MCF 10A (cell line): ENCODE measurements around the gene TMEM131. TPM values are rescaled to one million over a fixed set of nuclear protein-coding genes. Genes with fewer than 3 reads are reported as not detected.

Source experiments
- BruUV-seq: library from RNA; stranded (reverse); fragments of 400-500 nt; replicated peaks from 2 replicates; lab custom pipeline; 2021; lab: Mats Ljungman, UMichigan
- CTCF ChIA-PET: fragments of 300-600 bp; sonication (Branson Sonifier 250); formaldehyde crosslinking; extraction: SDS; loops from one replicate; lab custom pipeline; 2021; ENCODE audit warnings: antibody characterized with exemption, inconsistent platforms; lab: Yijun Ruan, JAX
- POLR2A ChIA-PET: fragments of 300-600, 350-650 bp; sonication (Branson Sonifier 250); formaldehyde crosslinking; extraction: SDS; loops from one replicate; lab custom pipeline; 2020; ENCODE audit warnings: antibody characterized with exemption, inconsistent platforms; lab: Yijun Ruan, JAX
- DNase-seq: peaks from one replicate; pipeline ENCODE4 v3.0.0-alpha.2; 2018; ENCODE audit not compliant: unreplicated experiment
- H3K27ac Mint-ChIP-seq: one replicate; pipeline ENCODE4 v1.8.0; 2022; ENCODE audit warnings: mild to moderate bottlenecking, low read depth, mixed read lengths; ENCODE audit not compliant: unreplicated experiment
- H3K27me3 Mint-ChIP-seq: one replicate; pipeline ENCODE4 v1.8.0; 2022; ENCODE audit warnings: mixed read lengths; ENCODE audit not compliant: insufficient read depth, unreplicated experiment
- H3K36me3 Mint-ChIP-seq: one replicate; pipeline ENCODE4 v1.8.0; 2022; ENCODE audit warnings: mild to moderate bottlenecking, moderate library complexity, mixed read lengths; ENCODE audit not compliant: insufficient read depth, unreplicated experiment
- H3K4me1 Mint-ChIP-seq: one replicate; pipeline ENCODE4 v1.8.0; 2022; ENCODE audit warnings: mixed read lengths; ENCODE audit not compliant: insufficient read depth, unreplicated experiment
- H3K4me3 Mint-ChIP-seq: one replicate; pipeline ENCODE4 v1.8.0; 2022; ENCODE audit warnings: mild to moderate bottlenecking, moderate library complexity, mixed read lengths; ENCODE audit not compliant: unreplicated experiment
- H3K9me3 Mint-ChIP-seq: one replicate; pipeline ENCODE4 v1.8.0; 2022; ENCODE audit warnings: mixed read lengths; ENCODE audit not compliant: unreplicated experiment
- intact Hi-C: fragments of 100-400 bp; cut with micrococcal nuclease; formaldehyde crosslinking; loops from 2 replicates; pipeline ENCODE4 v1.14.1; 2022
- total RNA-seq: library from RNA; stranded (reverse); gene quantifications from 2 replicates; pipeline ENCODE4 v1.2.3, GENCODE V29; 2022
- TF ChIP-seq, protein P1 (sequence below): fragments of 200-600 bp; IDR thresholded peaks from one replicate; pipeline ENCODE4 v1.8.0; 2022; ENCODE audit warnings: antibody characterized with exemption, mild to moderate bottlenecking; ENCODE audit not compliant: unreplicated experiment

The TMEM131 gene
- total RNA-seq, 1 experiment from 2014 or later: 42.2 TPM

DNA sequence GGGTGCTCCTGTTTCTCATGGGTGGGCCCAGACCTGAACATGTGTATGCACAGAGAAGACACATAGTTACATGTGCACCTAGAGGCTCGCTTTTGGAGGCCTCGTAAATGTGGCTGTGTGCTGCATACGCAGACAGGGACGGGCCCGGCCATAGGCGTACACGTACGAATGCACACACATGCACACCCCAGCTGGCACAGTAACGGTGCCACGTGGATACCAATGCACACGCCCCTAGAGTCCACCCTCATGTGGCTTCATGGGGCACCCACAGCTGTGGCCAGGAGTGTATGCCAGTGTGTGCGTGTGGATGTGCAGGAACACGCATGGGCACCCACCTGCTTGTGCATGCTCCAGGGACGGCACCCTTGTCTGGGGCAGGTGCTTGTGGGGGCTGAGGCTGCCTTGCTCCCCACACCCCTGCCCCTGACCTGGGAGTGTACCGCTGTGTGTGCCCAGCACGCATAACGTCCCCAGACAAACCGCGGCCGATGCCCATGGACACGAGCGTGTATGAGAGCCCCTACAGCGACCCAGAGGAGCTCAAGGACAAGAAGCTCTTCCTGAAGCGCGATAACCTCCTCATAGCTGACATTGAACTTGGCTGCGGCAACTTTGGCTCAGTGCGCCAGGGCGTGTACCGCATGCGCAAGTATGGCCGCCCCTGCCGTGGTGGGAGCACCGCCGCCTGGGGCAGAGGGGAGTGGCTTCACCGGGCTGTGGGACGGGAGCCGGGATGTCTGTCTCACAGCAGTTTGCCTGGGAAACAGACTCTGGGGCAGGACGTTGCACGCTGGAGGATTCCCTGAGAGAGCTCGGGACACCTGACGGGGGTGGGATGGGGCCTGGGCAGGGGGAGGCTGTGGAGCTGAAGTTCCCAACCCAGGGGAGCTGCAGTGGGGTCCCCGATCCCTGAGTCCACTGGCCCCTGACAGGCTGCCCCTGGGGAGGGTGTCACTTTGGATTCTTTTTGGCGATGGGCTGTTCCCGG is 261.4 kb downstream of the TMEM131 start:
- CTCF ChIA-PET: interaction anchor here (0.7 kb wide), 2 partner anchors 35 to 711 kb away, joined by 3 to 7 read pairs; no protein-coding TSS in a partner anchor
- no TSS peak for BruUV-seq
- Mint-ChIP-seq H3K4me3 (no peak overlapping the region), H3K9me3 (no peaks in the 10 kb centered on the region), H3K27me3 (no peaks in the 10 kb centered on the region), H3K27ac (no peak overlapping the region), H3K4me1 (no peaks in the 10 kb centered on the region), H3K36me3 (peaks cover 6% of the 10 kb centered on the region)
- TF ChIP-seq, protein P1, sequence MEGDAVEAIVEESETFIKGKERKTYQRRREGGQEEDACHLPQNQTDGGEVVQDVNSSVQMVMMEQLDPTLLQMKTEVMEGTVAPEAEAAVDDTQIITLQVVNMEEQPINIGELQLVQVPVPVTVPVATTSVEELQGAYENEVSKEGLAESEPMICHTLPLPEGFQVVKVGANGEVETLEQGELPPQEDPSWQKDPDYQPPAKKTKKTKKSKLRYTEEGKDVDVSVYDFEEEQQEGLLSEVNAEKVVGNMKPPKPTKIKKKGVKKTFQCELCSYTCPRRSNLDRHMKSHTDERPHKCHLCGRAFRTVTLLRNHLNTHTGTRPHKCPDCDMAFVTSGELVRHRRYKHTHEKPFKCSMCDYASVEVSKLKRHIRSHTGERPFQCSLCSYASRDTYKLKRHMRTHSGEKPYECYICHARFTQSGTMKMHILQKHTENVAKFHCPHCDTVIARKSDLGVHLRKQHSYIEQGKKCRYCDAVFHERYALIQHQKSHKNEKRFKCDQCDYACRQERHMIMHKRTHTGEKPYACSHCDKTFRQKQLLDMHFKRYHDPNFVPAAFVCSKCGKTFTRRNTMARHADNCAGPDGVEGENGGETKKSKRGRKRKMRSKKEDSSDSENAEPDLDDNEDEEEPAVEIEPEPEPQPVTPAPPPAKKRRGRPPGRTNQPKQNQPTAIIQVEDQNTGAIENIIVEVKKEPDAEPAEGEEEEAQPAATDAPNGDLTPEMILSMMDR: no peak
- POLR2A ChIA-PET: no interaction called here
- DNase-seq: no peak
- intact Hi-C loops: no loop called here

DNA sequence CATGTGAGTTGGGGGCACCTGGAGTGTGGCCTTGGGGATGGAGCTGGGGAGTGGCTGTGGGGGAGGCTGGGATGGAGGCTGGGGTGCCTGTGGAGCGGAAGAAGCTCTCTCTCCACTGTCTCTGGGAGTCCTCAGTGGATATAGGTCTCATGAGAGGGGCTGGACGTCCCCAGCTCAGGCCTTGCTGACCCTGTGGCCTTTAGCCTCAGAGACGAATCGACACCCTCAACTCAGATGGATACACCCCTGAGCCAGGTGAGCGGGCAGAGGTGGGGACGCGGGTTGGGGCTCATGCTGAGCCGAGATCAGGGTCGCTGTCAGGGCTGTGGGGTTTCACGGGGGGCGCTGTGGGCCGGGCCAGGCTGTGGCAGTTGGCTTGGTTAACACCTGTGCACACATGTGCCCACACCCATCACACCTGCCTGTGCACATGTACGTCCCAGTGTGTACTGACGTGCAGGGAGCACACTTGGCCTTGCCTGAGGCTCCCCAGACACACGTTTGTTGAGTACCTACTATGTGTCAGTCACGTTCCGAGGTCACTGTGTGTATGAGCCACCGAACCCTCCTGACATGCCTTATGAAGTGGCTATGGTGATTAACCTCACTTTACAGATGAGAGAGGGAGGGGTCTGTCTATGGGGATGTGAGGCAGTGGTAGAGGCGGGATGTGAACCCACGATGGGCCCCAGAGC is 262.3 kb downstream of the TMEM131 start:
- no peak overlapping the region for H3K4me3 Mint-ChIP-seq
- ChIA-PET CTCF (interaction anchor here (0.7 kb wide), 2 partner anchors 33 to 712 kb away, joined by 3 to 7 read pairs; no protein-coding TSS in a partner anchor), POLR2A (no interaction called here)
- peaks cover 6% of the 10 kb centered on the region for H3K36me3 Mint-ChIP-seq
- H3K4me1 Mint-ChIP-seq: peaks cover under 1% of the 10 kb centered on the region
- intact Hi-C loops: no loop called here
- no peaks in the 10 kb centered on the region for H3K9me3 Mint-ChIP-seq
- no TSS peak for BruUV-seq
- TF ChIP-seq, protein P1: no peak
- no peak overlapping the region for H3K27ac Mint-ChIP-seq
- no peaks in the 10 kb centered on the region for H3K27me3 Mint-ChIP-seq
- DNase-seq: no peak

DNA sequence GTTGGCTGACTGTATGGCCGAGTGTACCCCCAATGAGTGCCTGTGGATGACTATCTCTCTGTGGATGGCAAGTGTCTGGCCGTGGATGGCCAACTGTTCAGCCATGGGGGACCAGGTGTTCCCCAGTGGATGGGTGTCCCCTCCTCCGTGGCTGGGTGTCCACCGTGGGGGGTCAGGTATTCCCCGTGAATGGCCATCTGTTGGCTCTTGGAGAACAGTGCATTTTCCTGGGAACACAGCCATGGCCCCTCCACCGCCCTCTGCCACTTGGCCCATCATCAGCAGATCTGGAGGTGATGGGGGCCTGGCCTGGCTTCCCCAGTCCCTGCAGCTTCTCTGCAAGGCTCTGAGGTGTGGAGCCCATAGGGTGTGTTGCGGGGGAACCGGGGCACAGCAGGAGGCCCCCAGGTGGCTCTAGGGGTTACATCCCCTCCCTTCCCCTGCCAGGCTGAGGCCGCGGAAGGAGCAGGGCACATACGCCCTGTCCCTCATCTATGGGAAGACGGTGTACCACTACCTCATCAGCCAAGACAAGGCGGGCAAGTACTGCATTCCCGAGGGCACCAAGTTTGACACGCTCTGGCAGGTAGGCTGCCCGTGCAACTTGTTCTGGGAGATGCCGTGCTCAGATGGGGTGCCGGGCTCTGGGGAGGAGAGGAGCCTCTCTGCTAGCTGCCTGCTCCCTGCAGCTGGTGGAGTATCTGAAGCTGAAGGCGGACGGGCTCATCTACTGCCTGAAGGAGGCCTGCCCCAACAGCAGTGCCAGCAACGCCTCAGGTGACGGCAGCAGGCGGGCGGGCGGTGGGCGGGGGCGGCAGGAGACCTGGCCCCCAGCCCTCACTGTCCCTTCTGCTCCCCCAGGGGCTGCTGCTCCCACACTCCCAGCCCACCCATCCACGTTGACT is 263.1 kb downstream of the TMEM131 start:
- POLR2A ChIA-PET: no interaction called here
- intact Hi-C loops: no loop called here
- Mint-ChIP-seq H3K27ac (no peak overlapping the region), H3K36me3 (peaks cover 12% of the 10 kb centered on the region), H3K4me3 (no peak overlapping the region), H3K27me3 (no peaks in the 10 kb centered on the region), H3K9me3 (no peaks in the 10 kb centered on the region), H3K4me1 (peaks cover 8% of the 10 kb centered on the region)
- TF ChIP-seq, protein P1: no peak
- CTCF ChIA-PET: interaction anchor here (0.7 kb wide), 1 partner anchor 33 kb away, joined by 3 read pairs; no protein-coding TSS in a partner anchor
- DNase-seq: no peak
- no TSS peak for BruUV-seq
